Tongue (tissue), 2 donors: ENCODE results near the gene ATP4B. TPM values are rescaled to one million over a fixed set of nuclear protein-coding genes. Genes with fewer than 3 reads are reported as not detected.

Source experiments
- DNase-seq: peaks from one replicate; pipeline ENCODE4 v3.0.0-alpha.2; 2015
- total RNA-seq: library from RNA; depleted of rRNA; stranded (reverse); fragments of >200 nt; gene quantifications from one replicate; pipeline ENCODE4 v1.2.3, GENCODE V29; 2014

ATP4B gene
- total RNA-seq, 1 donor from 2014 or later = not detected

- no peak for DNase-seq
Observed at GRCh38 chr13:113656003-113656588, 1.9 kb downstream of the ATP4B start.

DNA sequence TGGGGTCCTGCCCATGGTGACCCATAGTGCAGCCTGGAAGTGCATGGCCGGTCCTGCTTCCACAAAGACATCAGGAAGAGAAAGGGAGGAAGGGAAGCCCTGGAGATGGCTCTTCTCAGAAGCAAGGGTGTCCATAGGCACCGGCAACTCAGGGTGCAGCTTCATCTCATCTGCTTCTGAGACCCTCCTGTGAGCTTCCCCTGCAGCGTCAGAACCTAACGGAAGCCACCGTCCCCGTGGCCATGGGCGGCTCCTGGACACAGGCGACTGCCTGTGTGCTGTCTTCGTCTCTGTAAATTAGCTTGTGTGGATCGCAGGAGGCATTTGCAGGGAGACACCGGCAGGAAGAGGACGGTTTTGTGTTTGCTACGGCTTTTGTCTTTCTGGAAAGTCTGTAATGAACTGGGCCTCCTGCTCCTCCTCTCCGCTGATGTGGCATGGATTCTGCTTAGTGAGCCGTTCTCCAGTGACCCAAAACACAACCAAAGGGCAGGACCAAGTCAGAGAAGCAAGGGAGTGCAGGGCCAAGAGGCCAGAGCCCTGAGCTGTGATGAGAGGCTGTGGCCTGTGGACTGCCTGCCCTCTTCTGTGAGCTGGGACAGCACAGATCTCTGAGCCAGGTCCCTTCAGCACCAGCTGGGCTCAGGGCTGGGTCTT is 2.5 kb downstream of the ATP4B start:
- DNase-seq = no peak

GRCh38 chr13:113654591-113655345 is 3.2 kb downstream of the ATP4B start:
- no peak for DNase-seq

- no peak for DNase-seq
Observed at GRCh38 chr13:113654175-113654560, 3.8 kb downstream of the ATP4B start.

GRCh38 chr13:113653264-113654174 is 4.5 kb downstream of the ATP4B start:
- DNase-seq = peak; percentile 39

GRCh38 chr13:113652404-113653263 is 5.4 kb downstream of the ATP4B start:
- DNase-seq = no peak

DNA sequence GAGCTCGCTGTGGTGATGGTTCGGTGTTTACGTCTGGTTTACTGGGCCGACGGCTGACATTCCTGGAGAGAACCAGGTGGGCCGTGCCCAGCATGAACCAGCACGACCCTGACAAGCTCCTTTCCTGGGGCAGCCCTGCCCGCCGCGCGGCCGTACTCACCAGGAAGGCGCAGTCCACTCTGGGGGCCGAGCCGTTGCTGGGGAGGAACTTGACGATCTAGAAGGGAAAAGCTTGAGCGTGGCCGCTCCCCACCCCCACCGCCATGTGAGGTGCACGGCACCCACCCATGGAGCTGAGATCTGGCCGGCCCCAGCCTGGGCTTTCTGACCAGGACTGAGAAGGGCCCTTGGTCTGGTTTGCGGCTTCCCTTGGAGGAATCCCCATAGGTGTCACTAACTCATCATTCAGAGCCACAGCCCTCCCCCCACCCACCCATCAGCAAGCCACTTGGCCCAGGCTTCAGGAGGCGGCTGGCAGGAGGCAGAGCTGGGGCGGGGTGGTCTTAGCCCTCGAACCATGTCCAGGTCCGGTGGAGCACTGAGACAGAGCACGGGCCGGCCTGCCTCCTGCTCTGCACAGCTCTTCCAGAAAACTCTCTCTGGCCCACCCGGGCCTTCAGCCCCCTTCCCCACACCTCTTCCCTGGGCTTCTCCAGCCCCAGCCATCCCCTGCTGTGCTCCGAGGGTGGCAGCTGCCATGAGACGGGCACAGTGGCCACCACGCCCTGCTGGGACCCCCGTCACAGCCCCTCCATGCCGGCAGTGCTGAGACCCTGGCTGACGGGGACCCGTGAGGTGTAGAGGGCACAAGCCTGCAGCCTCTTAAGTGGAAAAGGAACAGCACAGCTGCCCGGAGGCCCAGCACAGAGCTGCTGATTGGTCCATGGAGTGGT is 6.2 kb downstream of the ATP4B start:
- DNase-seq = no peak

GRCh38 chr13:113650731-113651148 is 7.3 kb downstream of the ATP4B start:
- no peak for DNase-seq

DNA sequence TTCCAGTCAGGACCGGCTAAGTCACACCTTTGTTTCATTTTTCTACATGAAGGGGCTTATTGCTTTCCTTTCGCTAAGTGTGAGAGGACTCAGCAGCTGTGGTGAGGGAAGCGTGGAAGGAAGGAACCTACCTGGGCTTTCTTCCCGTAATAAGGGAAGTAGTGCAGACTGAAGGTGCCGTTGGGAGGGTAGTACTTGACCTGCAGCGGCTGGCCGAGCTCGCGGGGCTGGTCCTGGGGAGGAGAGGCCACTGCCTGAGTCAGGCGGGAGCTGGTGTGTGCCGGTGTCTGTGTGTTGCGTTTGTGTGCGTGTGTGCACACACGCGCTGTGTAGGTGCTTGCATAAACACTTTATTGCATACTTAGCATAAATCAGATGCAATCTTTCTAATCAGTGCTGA is 7.7 kb downstream of the ATP4B start:
- DNase-seq = no peak

- no peak for DNase-seq
Observed at GRCh38 chr13:113649212-113649611, 8.8 kb downstream of the ATP4B start.

DNA sequence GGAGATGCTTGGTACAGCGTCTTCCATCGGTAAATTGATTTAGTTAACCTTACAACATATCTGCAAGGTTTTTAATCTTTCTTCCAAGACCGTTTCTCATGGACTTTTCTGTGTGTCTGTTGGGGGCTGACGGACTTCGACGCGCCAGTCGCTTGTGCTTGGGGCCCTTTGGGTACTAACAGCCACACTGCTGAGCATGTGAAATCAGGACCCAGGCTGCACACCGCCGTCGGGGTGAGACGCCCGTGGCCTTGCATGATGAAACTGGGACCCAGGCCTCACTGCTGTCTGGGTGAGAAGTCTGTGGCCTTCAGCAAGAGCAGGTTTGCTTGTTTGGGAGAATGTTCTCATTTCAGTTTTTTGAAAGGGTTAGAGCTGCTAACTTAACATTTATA is 9.8 kb downstream of the ATP4B start:
- no peak for DNase-seq

GRCh38 chr13:113647351-113648215 is 10.4 kb downstream of the ATP4B start:
- peak; percentile 91 for DNase-seq

- no peak for DNase-seq
Observed at GRCh38 chr13:113646921-113647340, 11.1 kb downstream of the ATP4B start.

DNA sequence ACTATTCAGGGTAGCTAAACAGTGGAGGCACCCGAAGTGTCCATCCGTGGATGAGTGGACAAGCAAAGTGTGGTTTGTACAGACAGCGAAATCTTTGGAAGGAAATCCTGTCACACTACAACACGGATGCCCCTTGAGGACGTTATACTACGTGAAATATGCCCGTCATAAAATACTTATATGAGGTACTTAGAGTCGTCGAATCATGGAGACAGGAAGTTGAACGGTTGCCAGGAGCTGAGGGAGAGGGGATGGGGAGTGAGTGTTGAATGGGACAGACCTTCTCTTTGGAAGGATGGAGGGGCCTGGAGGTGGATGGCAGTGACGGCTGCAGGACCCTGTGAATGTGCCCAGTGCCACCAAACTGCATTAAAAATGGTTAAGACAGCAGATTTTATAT is 11.6 kb downstream of the ATP4B start:
- no peak for DNase-seq

DNA sequence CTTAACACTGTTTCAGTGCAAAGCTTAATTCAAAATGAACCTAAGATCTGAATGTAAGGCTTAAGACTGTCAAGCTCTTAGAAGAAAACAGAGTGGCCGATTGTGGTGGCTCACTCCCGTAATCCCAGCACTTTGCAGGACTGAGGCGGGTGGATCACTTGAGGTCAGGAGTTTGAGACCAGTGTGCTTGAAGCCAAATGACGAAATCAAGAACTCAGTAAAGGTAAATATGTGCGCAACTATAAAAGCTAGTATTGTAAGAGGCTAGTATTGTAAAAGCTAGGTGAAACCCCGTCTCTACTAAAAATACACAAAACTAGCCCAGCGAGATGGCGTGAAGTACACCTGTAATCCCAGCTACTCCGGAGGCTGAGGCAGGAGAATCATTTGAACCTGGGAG is 12.7 kb downstream of the ATP4B start:
- no peak for DNase-seq

- DNase-seq = no peak
Observed at GRCh38 chr13:113644800-113645199, 13.2 kb downstream of the ATP4B start.

DNA sequence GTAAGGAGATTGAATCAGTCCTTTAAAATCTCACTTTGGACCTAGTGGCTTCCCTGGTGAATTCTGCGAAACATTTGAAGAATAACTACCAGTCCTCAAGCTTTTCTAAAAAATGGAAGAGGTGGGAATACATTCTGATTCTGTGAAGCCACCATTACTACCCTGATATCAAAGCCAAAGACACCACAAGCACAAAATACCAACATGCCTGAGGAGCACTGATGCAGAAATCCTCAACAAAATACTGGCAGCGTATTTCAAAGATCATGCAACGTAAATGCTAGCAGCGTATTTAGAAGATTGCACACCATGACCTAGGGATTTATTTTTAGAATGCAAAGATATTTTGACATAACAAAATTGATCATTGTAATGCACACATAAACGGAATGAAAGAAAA is 14.4 kb downstream of the ATP4B start:
- DNase-seq = no peak

DNA sequence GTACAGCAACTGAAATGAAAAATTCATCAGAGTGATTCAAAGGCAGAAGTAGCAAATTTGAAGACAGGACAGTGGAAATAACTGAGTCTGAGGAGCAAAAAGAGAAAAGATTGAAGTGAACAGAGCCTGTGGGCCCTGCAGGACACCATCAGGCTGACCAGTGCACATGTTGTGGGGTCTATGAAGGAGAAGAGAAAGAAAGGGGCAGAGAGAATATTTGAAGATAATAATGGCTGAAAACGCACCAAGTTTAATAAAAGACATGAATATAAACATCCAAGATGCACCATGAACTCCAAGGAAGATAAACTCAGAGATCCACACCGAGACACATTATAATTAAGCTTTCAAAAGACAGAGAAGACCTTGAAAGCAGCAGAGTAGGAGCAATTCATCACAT is 15.4 kb downstream of the ATP4B start:
- DNase-seq = no peak

GRCh38 chr13:113641426-113641825 is 16.6 kb downstream of the ATP4B start:
- DNase-seq = no peak
